Stimulated activated naive CD4-positive, alpha-beta T cell (primary cell): ENCODE measurements around the gene SCUBE2.
"Not testable (repeated sequence)": the region's sequence is repeated elsewhere in the genome, so short reads cannot be mapped to it uniquely, and the experiment has no call there.

Experiments used
- DNase-seq, 6 experiments: peaks; one replicate each; lab custom pipeline; 2025; lab: John Stamatoyannopoulos, UW

SCUBE2 gene

DNA sequence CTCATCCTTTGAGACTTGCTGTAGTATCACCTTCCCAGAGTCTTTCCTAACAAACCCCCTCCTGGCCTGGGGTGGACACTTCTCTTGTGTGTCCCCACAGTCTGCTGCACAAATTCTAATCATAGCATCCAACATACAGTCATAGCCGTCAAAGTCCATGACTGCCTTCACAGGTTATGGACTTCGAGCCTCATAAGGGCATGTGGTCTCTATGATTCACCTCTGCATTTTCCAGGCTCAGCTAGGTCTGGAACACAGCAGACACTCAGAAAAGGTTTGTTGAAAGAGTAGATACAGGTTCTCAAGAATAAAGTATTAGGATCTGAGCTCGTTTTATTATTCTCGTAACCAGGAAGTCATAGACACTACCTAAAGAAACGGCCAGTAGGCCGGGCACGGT, 13.2 kb upstream of the SCUBE2 start:
- DNase-seq, result no peak

DNA sequence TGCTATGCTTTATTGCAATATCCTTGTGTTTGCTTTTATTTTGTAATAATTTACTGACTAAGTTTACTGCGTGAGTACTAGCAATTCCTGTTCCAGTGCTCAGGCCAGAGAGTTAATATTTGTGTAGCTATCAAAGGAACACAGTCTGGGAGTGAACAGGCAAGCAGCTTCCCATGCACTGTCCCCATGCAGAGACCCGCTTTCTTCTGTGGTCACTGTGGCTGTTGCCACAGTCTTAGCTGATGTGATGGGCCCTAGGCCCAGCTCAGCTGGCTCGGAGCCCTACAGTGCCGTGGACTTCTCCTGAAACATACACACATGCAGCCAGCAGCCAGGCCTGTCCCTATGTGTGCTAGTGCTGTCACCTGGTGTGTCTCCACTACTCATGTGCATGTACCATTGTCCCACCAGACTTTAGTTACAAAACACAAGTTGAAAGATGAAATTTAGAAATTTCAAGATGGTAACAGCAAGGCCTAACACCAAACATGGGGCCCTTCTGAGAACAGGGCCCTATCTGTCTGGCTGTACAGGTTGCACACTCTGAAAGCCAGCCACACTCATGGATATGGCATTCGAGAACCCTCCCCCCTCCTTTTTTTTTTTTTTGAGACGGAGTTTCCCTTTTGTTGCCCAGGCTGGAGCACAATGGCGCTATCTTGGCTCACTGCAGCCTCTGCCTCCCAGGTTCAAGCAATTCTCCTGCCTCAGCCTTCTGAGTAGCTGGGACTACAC, 12.3 kb upstream of the SCUBE2 start:
- DNase-seq, result no peak

DNA sequence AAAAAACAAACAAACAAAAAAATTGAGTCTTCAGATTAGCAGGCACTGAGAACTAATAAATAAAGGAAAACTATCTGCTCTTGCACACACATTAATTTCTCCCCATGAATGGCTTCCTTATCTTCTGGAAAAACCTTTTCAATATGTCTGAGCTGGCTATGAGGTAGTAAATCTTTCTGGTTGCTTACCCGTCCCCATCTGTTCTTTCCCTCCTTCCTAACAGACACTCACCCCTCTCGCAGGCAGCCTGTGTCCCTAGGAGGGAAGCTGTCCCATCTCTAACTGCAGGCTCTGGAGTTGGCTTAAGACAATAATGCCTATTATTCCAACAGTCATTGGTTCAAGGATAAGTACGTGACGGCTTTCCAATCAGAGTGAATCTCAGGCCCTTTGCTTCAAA, 8.2 kb upstream of the SCUBE2 start:
- DNase-seq, result no peak

DNA sequence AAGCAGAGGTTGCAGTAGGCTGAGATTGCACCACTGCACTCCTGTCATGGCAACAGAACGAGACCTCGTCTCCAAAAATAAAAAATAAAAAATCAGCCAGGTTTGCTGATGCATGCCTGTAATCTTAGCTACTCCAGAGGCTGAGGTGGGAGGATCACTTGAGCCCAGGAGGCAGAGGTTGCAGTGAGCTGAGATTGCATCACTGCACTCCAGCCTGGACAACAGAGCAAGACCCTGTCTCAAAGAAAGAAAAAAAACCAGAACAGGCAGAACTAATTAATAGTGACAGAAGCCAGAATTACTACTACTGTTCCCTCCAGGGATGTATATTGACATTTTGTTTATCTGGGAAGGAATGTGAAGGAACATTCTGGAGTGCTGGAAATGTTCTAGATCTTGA, 7.1 kb upstream of the SCUBE2 start:
- DNase-seq, result not testable (repeated sequence)

DNA sequence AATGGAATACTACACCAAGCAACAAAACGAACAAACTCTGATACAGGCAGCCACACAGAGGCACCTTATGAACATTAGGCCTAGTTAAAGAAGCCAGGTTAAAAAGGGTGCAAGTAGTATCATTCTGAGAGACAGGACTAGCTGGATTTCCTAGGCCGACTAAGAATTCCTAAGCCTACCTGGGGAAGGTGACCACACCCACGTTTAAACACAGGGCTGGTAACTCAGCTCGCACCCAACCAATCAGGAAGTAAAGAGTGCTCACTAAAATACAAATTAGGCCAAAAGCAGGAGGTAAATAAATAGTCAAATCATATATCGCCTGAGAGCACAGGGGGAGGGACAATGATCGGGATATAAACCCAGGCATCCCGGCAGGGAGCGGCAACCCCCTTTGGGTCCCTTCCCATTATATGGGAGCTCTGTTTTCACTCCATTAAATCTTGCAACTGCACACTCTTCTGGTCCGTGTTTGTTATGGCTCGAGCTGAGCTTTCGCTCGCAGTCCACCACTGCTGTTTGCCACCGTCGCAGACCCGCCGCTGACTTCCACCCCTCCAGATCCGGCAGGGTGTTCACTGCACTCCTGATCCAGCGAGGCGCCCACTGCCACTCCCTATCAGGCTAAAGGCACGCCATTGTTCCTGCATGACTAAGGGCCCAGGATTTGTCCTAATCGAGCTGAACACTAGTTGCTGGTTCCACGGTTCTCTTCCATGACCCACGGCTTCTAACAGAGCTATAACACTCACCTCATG, 6.0 kb upstream of the SCUBE2 start:
- DNase-seq, result not testable (repeated sequence)

DNA sequence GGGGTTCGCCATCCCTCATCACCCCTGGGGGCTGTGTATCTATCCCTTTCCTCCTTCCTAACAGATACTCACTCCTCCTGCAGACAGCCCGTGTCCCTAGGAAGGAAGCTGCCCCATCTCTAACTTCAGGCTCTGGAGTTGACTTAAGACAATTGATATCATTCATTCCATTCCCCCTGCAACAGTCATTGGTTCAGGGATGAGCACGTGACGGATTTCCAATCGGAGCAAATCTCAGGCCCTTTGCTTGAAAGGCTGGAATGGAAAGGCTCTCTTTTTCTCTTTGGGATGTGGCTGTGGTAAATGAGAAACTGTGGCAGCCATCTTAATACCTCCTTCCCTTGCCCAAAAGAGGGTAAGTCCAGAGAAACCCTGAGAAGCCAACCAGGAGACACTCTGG, 5.0 kb upstream of the SCUBE2 start:
- DNase-seq, result no peak

DNA sequence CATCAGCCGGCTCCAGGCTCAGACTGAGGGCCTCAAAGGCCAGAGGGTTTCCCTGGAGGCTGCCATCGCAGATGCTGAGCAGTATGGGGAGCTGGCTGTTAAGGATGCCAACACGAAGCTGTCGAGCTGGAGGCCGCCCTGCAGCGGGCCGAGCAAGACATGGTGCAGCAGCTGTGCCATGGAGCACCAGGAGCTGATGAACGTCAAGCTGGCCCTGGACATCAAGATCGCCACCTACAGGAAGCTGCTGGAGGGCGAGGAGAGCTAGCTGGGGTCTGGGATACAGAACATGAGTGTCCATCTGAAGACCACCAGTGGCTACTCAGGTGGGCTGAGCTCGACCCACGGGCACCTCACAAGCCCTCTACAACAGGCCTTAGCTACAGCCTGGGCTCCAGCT, 4.0 kb upstream of the SCUBE2 start:
- DNase-seq, result no peak

DNA sequence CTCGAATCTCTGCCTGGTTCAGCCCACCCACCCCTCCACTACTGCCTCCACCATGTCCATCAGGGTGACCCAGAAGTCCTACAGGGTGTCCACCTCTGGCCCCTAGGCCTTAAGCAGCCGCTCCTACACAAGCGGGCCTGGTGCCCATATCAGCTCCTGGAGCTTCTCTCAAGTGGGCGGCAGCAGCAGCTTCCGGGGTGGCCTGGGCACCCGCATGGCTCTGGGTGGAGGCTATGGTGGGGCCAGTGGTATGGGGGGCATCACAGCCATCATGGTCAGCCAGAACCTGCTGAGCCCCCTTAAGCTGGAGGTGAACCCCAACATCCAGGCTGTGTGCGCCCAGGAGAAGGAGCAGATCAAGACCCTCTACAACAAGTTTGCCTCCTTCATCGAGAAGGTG, 3.0 kb upstream of the SCUBE2 start:
- no peak for DNase-seq

DNA sequence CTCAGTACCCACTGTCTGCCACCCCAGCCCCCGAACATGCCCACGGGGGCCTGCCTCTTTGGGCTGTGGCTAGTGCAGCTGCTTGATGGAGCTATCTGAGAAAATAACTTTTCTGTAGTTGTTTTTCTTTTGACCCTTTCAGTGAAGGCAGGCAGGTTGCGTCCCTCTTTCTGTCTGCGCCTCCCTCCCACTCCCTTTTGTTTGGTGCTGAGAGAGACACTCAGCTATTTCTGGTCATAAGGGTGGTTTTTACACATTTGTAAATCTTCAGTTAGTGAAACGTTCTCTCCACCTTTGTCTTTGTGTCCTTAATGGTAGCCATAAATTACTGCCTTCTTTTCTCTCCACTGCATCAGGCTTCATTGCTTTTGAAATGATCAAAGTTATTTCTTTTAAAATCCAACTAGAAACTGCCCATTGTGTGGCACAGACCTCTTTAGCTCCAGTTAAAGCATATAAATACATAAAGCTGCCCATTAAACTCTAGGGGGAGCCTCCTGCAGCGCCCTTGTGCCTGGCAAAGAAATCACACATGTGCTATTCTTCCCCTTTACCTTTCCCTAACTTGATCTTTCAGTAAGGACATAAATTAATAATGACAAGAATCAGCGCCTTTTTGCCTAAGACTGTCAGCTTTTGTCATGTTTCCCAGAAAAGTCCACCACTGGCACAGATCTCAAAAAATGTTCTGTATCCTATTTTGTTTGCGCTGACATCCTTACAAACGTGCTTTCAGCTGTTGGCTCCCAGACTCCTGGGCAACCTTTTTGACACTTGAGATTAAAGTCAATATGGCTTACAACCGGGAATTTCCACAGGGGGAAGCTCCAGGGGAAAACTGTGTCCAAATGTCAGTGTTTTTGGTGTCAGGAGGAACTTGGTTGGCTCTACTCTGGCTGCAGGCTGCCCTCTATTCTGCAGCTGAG, 1.7 kb upstream of the SCUBE2 start:
- DNase-seq, result no peak

DNA sequence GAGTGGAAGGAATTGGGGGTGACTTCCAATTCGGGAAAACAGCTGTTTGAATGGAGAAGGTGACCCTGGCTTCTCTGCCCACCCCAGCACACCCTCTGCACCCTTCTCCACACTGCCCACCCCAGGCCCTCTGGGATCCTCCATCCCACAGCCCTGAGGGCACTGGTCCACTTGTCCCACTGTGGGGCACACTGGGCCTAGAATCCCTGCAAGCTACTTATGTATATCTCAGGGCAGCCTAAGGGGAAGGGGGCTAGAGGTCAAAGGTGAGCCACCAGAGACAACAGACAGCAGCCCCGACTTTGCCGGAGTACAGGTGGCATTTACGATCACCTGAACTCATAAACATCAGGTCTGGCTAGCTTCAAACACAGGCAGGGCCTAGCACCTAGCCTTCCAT, 673 bp upstream of the SCUBE2 start:
- DNase-seq, result no peak

DNA sequence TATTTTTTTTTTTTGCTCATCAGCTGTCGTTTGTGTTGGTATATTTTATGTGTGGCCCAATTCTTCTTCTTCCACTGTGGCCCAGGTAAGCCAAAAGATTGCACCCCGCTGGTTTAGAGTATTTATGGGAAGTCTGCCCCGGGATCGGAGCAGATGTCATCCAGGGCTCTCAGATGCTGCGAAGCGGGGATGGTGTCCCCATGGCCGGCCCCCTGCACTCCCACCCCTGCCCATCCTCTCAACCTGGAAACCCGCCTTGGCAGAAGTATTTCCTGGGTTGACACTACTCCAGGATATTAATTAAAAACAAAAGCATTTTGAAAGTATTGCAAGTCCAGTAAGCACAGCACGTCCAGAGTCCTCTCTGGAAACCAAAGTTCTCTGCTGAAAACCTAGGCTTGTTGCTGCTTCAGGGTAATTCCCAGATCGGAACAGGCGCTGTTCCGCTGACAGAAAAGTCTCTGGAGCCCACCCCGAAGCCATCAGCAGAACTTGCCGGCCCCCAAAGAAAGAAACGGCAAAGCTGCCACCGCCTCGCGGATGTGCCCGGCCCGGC, 833 bp downstream of the SCUBE2 start:
- no peak for DNase-seq

DNA sequence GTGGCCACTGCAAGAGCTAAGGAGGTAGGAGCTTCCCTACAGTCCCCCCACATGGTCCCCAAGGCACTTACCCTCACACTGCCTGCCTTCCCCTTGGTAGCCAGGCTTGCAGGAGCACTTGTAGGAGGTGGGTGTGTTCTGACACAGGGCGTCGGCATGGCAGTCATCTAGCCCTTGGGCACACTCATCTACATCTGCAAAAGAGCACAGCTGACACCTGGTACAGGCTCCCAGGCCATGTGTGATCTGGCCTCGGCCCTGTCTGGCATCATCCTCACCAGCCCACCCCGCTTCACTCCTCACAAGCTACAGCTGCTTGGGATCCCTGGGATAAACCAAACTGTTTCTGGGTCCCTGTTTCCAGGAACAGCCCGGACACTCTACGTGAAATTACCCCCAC, 1.8 kb downstream of the SCUBE2 start:
- no peak for DNase-seq

DNA sequence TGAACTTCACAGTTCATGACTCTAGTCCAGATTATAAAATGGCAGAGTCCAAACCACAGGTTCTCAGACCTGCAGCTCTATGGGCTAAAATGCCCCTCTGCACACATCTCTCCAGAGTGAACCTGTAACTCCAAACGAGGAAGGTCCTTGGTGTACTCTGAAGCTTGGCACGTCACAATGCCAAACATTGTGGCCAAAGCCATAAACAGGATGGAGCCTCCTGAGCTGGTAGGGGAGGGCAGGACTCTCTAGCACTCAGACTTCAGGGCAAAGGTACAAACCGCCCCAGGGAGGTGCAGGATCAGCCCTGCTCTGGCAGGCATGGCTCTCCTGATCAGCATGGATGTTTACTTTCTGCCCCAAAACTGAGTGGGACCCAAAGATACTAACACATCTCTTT, 2.3 kb downstream of the SCUBE2 start:
- DNase-seq, result no peak

DNA sequence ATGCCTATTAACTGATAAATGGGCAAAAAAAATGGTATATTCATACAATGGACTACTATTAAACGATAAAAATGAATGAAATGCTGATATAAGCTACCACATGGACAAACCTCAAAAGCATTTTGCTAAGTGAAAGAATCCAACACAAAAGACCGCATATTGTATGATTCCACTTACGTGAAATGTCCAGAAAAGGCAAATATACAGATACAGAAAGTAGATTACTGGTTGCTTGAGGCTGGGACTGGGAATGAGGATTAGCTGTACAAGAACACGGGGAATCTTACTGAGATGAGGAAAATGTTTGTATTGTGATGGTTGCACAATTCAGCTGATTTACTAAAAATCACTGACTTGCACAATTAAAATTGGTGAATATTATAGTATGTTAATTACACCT, 8.8 kb downstream of the SCUBE2 start:
- no peak for DNase-seq

DNA sequence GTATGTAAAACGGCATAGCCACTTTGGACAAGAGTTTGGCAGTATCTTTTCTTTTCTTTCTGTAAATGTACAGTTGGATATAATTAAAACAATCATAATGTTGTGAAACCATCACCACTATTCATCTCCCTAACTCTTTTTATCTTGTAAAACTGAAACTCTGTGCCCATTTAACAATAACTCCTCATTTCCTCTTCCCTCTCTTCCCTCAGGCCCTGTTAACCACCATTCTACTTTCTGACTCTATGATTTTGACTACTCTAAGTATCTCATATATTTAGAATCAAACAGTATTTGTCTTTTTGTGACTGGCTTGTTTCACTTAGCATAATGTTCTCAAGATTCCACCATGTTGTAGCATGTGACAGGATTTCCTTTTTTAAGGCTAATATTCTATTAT, 10.2 kb downstream of the SCUBE2 start:
- no peak for DNase-seq

DNA sequence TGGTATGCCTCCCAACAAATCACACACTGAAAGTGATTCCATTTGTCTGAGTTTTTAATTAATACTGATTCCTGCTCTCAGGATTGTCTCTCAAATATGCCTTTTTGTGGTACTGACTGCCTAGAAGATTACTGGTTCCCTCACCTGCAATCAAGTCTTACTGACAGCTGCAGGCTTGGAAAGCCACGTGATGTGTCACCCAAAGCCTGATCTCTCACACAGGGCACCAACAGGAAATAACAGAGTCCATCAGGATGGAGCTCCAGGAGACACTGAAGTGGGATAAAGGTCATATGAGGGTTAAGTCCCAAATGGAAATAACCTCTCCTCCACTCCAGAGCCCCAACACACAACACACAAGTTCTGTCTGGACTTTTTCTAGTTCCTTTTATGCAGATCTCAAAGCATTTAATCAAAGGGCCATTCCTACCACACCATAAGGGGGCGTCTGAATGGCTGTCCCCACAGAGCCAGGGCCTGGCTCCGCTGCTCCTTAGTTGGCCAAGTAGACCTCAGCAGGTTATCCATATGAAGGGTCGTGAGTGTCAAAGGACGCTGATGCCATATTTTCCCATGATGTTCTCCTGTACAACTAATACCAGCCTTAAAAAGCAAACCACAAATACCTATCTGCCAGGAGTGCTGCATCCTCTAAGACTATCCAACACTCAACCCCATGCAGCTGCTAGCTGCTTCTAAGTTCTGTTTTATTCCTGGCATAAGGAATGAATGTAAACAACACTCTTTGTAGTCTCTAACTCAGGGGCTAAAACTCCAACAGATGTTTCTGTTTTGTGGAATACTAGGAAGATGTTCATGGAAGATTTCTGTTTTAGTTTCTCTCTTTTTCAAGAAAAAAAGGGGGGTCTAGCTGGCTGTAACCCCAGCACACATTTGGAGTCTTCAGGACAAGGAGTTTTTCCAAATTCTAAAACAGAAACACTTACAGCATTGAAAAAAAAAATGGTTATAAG, 13.0 kb downstream of the SCUBE2 start:
- no peak for DNase-seq

DNA sequence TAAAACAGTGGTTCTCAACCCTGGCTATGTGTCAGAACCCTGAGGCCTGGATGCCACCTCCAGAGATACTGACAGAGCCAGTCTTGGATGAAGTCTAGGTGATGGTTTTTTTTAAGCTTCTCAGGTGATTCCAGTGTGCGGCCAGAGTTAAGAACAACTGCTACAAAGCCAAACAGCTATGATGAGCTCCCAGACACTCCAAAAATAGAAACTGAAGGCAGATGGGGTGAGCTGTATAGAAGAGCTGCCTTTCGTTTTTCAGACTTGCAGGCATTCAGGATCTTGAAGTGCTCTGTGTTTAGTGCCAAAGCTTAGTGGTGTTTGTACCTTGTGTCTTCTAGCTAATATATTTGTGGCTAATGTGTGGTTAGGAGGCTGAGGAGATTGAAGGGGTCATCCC, 14.2 kb downstream of the SCUBE2 start:
- DNase-seq, result no peak

DNA sequence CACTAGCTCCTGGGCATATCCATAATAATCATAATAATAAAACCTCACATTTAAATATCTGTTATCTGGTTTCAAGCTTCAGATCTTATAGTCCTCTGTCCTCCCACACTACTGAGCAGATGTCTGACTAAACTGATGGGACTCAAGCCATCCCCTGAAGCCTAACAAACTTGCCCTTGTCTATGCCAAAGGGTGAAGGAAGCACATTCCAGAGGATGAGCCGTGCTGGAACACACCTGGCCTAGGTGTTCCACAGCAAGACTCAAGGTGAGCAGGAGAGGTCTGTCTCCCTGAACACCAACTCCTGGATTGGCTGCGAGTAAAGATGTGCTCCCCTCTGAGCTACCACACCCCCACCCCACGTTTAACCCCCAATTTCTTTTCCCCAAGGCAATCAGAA, 14.7 kb downstream of the SCUBE2 start:
- no peak for DNase-seq

DNA sequence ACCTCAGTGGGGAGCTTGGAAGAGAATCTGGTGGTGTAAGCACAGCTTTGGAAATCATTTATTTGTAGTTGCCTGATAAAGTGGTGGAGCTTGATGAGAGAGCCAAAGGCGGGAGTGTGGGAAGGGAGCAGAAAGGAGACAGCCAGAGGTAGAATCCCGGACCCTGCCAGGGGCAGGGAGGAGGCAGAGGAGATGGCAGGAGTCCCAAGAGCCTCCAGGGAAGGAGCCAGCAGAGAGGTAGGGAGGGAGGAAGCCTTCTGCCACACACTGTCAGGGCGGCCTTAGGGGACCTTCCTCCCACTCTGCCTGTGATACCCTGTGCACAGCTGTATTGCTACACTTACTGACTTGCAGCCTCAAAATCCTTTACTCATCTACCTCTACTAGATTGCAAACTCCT, 15.4 kb downstream of the SCUBE2 start:
- DNase-seq, result no peak

DNA sequence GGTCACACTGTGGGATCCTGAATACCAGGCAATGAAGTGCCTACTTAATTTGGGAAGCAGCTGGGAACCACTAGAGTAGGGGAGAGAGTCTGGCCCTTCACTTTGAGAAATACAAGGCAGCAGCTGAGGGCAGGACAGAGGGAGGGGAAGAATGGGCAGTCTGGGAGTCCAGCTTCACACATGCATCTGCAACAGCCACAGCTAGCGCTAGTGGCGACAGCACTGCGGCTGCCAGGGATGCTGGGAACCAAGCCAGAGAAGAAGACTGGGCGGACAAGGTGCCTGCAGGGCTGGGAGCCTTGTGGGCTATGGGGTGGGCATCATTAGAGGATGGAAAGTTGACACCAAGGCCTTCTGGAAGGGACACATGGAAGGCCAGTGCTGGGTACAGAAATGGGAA, 15.8 kb downstream of the SCUBE2 start:
- no peak for DNase-seq

DNA sequence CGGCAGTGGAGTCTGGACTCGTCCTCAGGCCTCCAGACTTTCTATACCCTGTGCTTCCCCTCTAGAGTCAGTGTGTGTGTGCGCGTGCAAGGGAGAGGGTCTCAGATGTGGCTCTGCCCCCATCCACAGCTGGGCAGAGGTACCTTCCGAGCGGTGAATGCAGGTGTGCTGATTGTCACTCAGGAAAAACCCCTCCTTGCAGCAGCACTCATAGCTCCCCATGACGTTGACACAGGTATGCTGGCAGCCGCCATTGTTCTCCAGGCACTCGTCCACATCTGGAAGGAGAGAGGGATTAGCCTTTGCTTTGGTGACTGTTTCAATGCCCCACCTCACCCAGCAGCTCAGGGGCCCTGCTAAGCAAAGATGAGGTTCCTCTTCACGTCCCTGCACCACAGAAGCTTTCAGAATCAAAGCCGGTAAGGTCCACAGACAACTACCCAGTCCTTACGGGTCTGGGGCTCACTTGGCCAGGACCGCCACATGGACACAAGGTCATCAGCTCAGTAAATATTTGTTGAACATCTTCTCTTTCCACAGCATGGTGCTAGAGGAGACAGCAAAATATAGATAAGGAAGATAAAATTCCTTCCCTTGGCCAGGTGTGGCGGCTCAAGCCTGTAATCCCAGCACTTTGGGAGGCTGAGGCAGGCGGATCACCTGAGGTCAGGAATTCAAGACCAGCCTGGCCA, 16.9 kb downstream of the SCUBE2 start:
- no peak for DNase-seq
